MCF 10A (cell line): ENCODE results near the gene GALNT12. TPM values are rescaled to one million over a fixed set of nuclear protein-coding genes. Genes with fewer than 3 reads are reported as not detected.

ENCODE experiments used
- Bru-seq: library from RNA; stranded (reverse); fragments of 400-500 nt; gene quantifications from one replicate; lab custom pipeline; 2021; lab: Mats Ljungman, UMichigan
- BruChase-seq, 2 experiments: library from RNA; stranded (reverse); fragments of 400-500 nt; gene quantifications; one replicate each; lab custom pipeline; 2021; lab: Mats Ljungman, UMichigan
- BruUV-seq: library from RNA; stranded (reverse); fragments of 400-500 nt; replicated peaks from 2 replicates; lab custom pipeline; 2021; lab: Mats Ljungman, UMichigan
- CTCF ChIA-PET: fragments of 300-600 bp; sonication (Branson Sonifier 250); formaldehyde crosslinking; extraction: SDS; loops from one replicate; lab custom pipeline; 2021; ENCODE audit warnings: antibody characterized with exemption, inconsistent platforms; lab: Yijun Ruan, JAX
- POLR2A ChIA-PET: fragments of 300-600, 350-650 bp; sonication (Branson Sonifier 250); formaldehyde crosslinking; extraction: SDS; loops from one replicate; lab custom pipeline; 2020; ENCODE audit warnings: antibody characterized with exemption, inconsistent platforms; lab: Yijun Ruan, JAX
- DNase-seq: peaks from one replicate; pipeline ENCODE4 v3.0.0-alpha.2; 2018; ENCODE audit not compliant: unreplicated experiment
- H3K27ac Mint-ChIP-seq: one replicate; pipeline ENCODE4 v1.8.0; 2022; ENCODE audit warnings: mild to moderate bottlenecking, low read depth, mixed read lengths; ENCODE audit not compliant: unreplicated experiment
- H3K27me3 Mint-ChIP-seq: one replicate; pipeline ENCODE4 v1.8.0; 2022; ENCODE audit warnings: mixed read lengths; ENCODE audit not compliant: insufficient read depth, unreplicated experiment
- H3K36me3 Mint-ChIP-seq: one replicate; pipeline ENCODE4 v1.8.0; 2022; ENCODE audit warnings: mild to moderate bottlenecking, moderate library complexity, mixed read lengths; ENCODE audit not compliant: insufficient read depth, unreplicated experiment
- H3K4me1 Mint-ChIP-seq: one replicate; pipeline ENCODE4 v1.8.0; 2022; ENCODE audit warnings: mixed read lengths; ENCODE audit not compliant: insufficient read depth, unreplicated experiment
- H3K4me3 Mint-ChIP-seq: one replicate; pipeline ENCODE4 v1.8.0; 2022; ENCODE audit warnings: mild to moderate bottlenecking, moderate library complexity, mixed read lengths; ENCODE audit not compliant: unreplicated experiment
- H3K9me3 Mint-ChIP-seq: one replicate; pipeline ENCODE4 v1.8.0; 2022; ENCODE audit warnings: mixed read lengths; ENCODE audit not compliant: unreplicated experiment
- intact Hi-C: fragments of 100-400 bp; cut with micrococcal nuclease; formaldehyde crosslinking; loops from 2 replicates; pipeline ENCODE4 v1.14.1; 2022
- long read RNA-seq: library from polyadenylated mRNA; stranded (forward); transcript quantifications from one replicate; pipeline ENCODE4 v2.0.0, GENCODE V29; 2022
- total RNA-seq: library from RNA; stranded (reverse); gene quantifications from 2 replicates; pipeline ENCODE4 v1.2.3, GENCODE V29; 2022
- TF ChIP-seq, protein P1 (sequence below): fragments of 200-600 bp; IDR thresholded peaks from one replicate; pipeline ENCODE4 v1.8.0; 2022; ENCODE audit warnings: antibody characterized with exemption, mild to moderate bottlenecking; ENCODE audit not compliant: unreplicated experiment

Gene GALNT12, protein sequence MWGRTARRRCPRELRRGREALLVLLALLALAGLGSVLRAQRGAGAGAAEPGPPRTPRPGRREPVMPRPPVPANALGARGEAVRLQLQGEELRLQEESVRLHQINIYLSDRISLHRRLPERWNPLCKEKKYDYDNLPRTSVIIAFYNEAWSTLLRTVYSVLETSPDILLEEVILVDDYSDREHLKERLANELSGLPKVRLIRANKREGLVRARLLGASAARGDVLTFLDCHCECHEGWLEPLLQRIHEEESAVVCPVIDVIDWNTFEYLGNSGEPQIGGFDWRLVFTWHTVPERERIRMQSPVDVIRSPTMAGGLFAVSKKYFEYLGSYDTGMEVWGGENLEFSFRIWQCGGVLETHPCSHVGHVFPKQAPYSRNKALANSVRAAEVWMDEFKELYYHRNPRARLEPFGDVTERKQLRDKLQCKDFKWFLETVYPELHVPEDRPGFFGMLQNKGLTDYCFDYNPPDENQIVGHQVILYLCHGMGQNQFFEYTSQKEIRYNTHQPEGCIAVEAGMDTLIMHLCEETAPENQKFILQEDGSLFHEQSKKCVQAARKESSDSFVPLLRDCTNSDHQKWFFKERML
- not detected in 2 replicates for total RNA-seq
- Bru-seq, nascent RNA, result percentile 5 among the genes with signal in this experiment
- BruChase-seq, experiment 1, labeled RNA remaining after a 6-hour chase, result percentile 3 among the genes with signal in this experiment
- BruChase-seq, experiment 2, labeled RNA remaining after a 2-hour chase, result percentile 6 among the genes with signal in this experiment
- long read RNA-seq, result 0 reads

DNA sequence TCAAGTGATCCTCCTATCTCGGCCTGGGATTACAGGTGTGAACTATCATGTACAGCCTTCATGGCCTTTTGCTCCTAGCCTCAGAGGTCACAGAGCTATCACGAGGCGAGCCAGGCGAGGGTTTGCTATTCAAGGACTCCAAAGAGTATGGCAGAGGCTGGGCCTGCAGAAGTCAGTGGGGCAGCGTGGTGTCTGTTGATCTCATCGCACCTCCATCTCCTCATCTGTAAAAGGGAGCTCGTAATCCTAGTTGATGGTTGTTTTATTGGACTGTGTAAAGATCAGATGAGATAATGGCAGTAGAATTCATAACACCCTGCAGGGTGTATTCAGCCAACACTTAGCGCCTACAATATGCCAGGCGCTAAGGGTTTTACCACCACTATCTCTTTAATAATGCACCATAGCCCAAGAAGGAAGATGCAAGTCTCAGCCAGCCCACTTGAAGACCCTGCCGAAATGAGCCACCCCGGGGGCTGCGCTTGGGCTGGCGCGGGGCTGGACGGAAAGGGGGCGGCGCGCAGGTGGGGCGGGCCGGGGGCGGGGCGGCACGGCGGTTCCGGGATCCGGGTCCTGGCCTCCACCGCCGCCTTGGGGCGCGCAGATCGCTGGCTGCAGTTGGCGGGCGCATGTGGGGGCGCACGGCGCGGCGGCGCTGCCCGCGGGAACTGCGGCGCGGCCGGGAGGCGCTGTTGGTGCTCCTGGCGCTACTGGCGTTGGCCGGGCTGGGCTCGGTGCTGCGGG is at the start of gene GALNT12:
Gene GALNT12, plus strand, starts transcription at position 601 of the 744 bp plus-strand sequence. Its CDS starts 29 bp downstream, at position 630.
- DNase-seq, result no peak
- no peaks in the 10 kb centered on the region for H3K36me3 Mint-ChIP-seq
- no TSS peak for BruUV-seq
- TF ChIP-seq, protein P1, sequence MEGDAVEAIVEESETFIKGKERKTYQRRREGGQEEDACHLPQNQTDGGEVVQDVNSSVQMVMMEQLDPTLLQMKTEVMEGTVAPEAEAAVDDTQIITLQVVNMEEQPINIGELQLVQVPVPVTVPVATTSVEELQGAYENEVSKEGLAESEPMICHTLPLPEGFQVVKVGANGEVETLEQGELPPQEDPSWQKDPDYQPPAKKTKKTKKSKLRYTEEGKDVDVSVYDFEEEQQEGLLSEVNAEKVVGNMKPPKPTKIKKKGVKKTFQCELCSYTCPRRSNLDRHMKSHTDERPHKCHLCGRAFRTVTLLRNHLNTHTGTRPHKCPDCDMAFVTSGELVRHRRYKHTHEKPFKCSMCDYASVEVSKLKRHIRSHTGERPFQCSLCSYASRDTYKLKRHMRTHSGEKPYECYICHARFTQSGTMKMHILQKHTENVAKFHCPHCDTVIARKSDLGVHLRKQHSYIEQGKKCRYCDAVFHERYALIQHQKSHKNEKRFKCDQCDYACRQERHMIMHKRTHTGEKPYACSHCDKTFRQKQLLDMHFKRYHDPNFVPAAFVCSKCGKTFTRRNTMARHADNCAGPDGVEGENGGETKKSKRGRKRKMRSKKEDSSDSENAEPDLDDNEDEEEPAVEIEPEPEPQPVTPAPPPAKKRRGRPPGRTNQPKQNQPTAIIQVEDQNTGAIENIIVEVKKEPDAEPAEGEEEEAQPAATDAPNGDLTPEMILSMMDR, result no peak
- peaks cover 39% of the 10 kb centered on the region for H3K27me3 Mint-ChIP-seq
- H3K9me3 Mint-ChIP-seq, result no peaks in the 10 kb centered on the region
- H3K4me3 Mint-ChIP-seq, result peak within 1 kb of the TSS; percentile 14
- no peak within 1 kb of the TSS for H3K27ac Mint-ChIP-seq
- intact Hi-C loops, result no loop called here
- H3K4me1 Mint-ChIP-seq, result peaks cover 39% of the 10 kb centered on the region
- POLR2A ChIA-PET, result interaction anchor here (0.6 to 1.3 kb wide), 3 partner anchors 9 to 262 kb away, joined by 3 to 4 read pairs (median 3); no protein-coding TSS in a partner anchor
- CTCF ChIA-PET, result interaction anchor here (0.6 to 3.0 kb wide), 12 partner anchors 9 to 492 kb away, joined by 3 to 16 read pairs (median 5); no protein-coding TSS in a partner anchor

DNA sequence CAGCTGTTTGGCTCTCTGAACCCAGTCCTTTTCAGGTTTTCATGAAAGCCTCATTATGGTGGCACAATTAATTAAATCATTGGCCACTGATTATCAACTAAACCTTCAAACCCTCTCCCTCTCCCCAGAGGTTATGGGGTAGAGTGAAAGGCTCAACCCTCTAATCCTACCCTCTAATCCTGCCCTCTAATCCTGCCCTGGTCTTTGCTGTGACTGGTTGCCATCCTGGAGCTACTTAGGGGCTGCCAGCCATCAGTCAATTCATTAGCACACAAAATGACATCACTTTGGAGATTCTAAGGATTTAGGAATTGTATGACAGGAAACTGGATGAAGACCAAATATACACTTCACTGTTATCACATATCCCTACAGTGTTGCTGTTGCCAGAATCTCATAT is 47.2 kb upstream of the GALNT12 start:
- H3K9me3 Mint-ChIP-seq, result peaks cover 15% of the 10 kb centered on the region
- peaks cover 9% of the 10 kb centered on the region for H3K4me1 Mint-ChIP-seq
- TF ChIP-seq, protein P1, result no peak
- no peak overlapping the region for H3K4me3 Mint-ChIP-seq
- CTCF ChIA-PET, result interaction anchor here (0.5 to 1.0 kb wide), 5 partner anchors 15 to 69 kb away, joined by 3 read pairs; no protein-coding TSS in a partner anchor
- H3K36me3 Mint-ChIP-seq, result peaks cover 13% of the 10 kb centered on the region
- POLR2A ChIA-PET, result interaction anchor here (0.6 kb wide), 1 partner anchor 152 kb away, joined by 3 read pairs; no protein-coding TSS in a partner anchor
- no peak for DNase-seq
- H3K27me3 Mint-ChIP-seq, result no peaks in the 10 kb centered on the region
- intact Hi-C loops, result loop anchor here (10.0 kb wide), 1 partner anchor 65 kb away; no protein-coding TSS in a partner anchor
- no peak overlapping the region for H3K27ac Mint-ChIP-seq
- no TSS peak for BruUV-seq

DNA sequence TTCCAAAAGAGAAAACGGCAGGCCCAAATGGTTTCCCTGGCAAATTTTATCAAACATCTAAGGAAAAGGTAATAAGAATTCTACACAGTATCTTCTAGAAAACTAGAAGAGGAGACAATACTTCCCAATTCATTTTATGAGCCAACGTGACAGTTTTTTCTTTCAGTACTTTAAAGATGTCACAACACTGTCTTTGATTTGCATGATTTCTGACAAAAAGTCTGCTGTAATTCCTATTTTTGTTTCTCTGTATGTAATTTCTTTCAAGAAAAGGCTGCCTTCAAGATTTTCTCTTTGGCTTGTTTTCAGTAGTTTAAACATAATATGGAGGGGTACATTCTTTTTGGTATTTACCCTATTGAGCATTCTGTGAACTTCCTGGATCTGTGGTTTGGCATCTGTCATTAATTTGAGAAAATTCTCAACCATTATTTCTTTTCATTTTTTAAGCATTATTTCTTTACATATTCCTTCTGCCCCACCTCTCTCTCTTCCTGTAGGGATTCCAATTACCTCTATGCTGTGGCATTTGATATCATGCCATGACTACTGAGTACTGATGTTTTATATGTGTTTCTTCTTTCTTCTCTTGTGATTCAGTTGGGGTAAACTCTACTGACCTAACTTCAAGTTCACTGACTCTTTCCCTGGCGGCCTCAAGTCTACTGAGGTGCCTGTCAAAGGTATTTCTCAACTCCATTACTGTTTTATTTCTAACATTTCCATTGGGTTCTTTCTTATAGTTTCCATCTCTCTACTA is 43.3 kb upstream of the GALNT12 start:
- H3K4me3 Mint-ChIP-seq, result no peak overlapping the region
- no peak for DNase-seq
- no peaks in the 10 kb centered on the region for H3K27me3 Mint-ChIP-seq
- ChIA-PET POLR2A (no interaction called here), CTCF (interaction anchor here (1.6 kb wide), 1 partner anchor 11 kb away, joined by 4 read pairs; no protein-coding TSS in a partner anchor)
- H3K27ac Mint-ChIP-seq, result no peak overlapping the region
- no peaks in the 10 kb centered on the region for H3K36me3 Mint-ChIP-seq
- TF ChIP-seq, protein P1, result no peak
- peaks cover 3% of the 10 kb centered on the region for H3K9me3 Mint-ChIP-seq
- H3K4me1 Mint-ChIP-seq, result peaks cover 21% of the 10 kb centered on the region
- BruUV-seq, result no TSS peak
- intact Hi-C loops, result loop anchor here (10.0 kb wide), 1 partner anchor 61 kb away; no protein-coding TSS in a partner anchor
